Islet precursor cell (in vitro differentiated cells): ENCODE data around the gene SLC2A4RG.
"Not testable (repeated sequence)": the region's sequence is repeated elsewhere in the genome, so short reads cannot be mapped to it uniquely, and the experiment has no call there.

Experiments used
- DNase-seq: peaks from one replicate; pipeline ENCODE4 v3.0.0-alpha.2; 2018

The SLC2A4RG gene

DNA sequence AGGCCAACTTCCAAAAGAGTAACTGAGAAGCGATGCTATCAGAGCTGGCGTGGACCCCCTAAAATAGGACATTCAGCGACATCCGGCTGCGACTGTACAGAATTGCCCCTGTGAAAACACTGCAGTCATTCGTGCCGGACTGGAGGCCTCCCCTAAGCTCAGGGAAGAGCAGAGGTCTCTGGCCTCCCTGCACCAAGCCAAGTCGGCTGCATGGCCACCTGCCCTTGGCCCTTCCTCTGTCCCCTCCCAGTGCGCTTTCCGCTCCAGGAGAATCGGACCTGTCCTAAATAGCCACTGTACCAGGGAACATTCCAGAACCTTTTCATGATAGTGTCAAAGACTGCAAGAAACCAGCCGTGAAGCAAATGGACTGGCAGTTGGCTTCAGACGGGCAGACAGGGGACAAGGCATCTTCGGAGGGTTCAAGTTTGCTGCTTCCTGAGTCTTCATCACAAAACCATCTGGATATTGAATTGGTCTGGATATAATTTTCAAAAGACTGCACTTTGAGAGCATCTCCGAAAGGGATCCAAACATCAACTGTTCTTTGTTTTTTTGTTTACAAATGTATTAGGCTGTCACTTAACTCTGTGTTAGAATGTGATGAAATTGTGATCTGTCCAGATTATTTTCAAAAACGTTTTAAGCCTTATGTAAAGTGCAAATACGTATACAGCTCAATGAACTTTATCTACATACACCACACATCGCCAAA lies 16.5 kb downstream of the SLC2A4RG start:
- no peak for DNase-seq

DNA sequence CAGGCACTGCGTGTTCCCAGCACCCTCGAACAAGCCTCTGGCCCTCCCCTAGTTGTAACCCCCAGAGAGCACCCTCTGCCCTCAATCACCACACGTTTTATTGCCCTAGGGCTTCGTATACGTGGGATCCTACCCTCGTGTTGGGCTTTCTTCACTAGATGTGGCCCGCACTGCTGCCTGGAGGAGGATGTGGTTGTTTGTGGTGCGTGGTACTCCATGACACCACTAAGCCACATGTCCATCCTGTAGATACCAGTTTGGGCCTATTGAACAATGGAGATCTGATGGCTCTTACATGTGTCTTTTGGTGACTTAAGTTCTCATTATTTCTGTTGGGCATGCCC lies 17.0 kb downstream of the SLC2A4RG start:
- no peak for DNase-seq

DNA sequence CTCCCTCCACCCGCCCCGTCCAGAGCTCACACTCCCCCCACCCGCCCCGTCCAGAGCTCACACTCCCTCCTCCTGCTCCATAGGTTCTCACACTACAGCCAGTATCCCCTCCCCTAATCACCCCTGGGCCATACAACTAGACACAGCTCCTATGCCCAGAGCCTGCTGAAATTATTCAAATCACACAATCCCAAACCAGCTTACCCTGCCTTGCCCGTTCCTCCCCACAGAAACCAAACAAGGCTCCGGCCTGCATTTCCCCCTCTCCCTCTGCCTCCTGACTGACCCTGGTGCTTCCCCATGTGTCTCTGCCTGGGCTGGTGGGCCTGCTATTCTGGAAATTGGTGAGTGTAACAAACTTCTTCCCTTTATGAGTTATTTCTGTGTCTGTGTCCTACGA lies 18.6 kb downstream of the SLC2A4RG start:
- DNase-seq = no peak

DNA sequence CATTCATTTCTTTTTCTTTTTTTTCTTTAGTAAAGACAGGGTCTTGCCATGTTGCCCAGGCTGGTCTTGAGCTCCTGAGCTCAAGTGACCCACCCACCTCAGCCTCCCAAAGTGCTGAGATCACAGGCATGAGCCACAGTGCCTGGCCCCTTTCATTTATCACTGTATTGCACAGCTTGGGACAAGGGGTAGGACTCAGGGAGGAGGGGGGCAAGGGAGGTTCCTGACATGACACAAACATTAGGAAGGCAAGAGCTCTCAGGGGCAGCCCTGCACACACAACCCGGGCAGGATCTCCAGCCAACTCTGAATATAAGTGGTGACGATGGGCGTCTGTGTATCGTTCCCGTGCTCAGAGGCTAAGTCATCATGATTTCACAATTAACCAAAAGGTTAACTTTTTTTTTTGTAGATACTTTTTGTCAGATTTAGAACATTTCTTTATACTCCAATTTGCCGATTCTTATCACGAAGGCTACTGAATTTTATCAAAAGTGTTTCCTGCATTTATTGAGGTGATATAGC lies 19.9 kb downstream of the SLC2A4RG start:
- DNase-seq = no peak

DNA sequence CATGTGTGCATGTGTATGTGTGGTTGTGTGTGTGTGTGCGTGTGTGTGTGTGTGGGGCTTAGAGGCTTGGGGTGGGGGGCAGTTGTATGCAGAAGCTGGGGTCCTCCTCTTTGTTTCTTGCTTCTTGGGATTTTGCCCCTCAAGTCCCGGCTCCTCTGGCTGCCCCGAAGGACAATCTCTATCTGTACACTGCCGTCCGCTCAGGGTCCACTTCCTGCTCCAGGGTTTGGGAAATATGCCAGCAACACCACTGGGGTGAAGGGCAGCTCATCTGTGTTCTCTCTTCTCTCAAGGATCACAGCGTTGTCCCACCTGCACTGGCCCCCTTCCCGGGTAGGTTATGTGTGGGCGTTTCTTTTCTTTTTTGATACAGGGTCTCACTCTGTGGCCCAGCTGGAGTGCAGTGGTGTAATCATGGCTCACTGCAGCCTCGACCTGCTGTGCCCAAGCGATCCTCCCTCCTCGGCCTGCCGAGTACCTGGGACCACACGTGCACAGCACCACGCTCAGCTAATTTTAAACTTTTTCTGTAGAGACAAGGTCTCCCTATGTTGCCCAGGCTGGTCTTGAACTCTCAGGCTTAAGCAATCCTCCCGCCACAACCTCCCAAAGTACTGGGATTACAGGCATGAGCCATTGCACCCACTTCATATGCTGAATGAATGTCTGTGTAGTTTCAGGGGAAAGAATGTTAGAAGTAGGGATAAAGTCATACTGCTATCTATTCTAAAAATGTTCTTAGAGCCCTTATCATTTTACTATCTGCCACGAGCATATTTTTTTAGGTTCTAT lies 25.7 kb downstream of the SLC2A4RG start:
- DNase-seq = no peak

DNA sequence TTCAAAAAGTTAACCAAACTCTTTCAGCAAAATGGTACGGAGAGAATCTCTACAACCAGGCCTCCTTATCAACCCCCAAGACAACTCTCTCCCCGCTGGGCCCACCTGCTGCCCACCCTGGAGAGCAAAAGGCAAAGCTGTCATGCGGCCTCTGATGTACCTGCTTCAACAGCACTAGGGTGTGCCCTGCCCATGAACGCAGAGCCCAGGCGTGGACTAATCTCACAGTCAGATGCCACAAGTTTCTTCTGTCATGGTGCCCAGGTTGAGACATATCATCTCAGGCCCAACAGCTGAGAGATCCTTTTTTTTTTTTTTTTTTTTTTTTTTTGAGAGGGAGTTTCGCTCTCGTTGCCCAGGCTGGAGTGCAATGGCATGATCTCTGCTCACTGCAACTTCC lies 26.3 kb downstream of the SLC2A4RG start:
- no peak for DNase-seq

DNA sequence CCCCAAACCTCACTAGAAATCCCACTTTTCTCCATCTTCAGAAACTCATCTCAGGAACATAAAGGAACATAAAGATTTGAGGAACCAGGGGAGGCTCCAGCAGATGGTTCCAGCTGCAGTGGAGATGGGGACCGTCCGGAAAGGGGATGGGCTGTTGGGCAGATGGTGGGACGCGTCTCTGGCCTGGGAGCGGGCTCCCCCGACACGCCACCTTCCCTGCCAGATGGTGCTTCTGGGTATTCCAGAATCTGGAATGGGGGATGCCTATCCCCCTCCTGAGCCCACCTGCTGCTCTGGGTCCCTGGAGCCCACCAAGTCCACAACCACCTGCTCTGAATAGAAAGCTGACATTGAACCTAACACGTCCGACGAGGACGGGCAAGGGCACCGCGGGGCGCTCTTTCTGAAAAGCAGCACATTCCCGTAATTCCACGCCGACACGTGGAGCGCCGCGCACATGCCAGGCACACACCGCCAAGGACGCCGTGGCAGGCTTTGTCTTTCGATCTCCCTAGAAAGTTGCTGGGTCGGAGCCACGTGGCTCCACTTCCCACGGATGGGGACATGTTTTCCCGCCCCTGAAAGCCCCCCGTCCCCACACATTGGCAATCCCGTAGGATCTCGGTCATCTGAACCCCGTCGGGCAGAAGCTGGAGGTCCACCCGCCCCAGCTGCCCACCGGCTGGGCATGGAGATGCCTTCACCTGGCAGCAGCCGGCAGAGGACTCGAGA lies 27.3 kb downstream of the SLC2A4RG start:
- no peak for DNase-seq

DNA sequence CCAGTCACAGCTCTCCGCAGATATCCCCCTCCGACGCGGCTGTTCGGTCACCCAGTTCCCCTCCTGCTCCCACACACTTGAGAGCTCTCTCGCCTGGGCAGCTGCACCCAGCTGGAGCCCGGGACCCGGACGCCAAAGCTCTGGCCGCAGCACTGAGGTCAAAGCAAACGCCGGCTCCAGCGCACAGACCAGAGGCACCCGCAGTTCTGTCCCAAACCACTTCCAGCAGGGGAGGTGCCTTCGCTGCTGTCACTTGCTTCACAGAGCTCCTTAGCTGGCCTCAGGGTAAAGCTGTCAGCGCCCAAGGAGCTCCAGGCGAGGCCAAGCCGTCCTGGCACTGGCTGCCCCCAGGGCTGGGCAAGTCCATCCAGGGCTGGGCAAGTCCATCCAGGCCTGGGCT lies 27.9 kb downstream of the SLC2A4RG start:
- no peak for DNase-seq

DNA sequence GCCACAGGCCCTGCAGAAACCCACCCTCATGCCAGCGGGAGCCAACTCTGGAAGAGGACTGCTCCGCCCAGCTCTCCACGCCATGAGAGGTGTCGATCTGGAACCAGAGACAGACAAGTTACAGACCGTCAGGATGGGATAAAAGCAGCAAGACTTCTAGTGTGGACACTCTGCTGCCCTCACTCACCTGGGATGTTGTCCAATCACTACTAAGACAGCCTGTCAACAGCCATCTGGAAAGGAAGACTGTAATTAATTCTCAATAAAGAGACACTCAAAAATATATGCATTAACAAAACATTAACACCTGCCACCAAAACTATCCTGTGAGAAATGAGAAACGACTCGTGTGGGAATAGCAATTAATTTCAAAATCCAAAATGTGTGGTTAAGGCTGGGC lies 28.3 kb downstream of the SLC2A4RG start:
- DNase-seq = no peak

DNA sequence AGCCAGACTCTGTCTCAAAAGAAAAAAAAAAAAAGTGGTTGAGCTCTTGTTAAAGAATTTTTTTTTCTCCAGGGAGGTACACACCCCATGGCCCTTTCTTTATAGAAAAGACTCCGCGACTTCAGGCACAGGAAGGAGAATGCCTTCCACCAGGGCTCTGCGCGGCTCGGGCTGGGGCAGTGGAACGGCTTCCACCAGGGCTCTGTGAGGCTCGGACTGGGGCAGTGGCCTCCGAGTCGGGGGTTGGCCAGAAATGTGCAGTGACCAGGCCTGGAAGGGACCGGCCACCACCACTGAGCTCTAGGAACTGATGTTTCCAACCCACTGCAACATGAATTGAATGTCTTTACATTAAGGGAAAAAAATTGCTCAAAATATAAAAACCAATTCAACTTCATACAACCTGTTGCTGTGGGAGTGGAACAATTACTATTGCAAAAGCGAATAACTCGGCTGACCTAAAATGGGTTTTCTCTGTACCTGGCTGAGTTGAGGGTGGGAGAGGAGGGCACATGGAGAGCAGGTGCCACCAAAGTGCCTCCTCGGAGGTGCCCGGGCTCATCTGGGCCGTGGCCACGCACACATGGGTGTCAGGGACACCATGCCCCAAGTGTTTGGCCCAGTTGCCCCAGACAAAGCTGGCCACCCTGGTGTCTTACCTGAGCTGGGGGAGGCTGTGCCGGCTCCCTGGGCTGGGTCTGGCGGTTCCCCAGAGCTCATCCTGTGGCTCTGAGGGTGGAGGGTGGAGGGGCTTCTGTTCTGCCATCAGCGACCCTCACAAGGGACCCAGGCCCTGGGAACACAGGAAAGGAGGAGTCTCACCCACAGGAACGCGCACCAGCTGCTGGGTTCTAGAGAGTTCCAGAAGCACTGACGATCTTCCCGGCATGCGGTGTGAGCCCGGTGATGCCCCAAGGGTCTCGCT lies 29.3 kb downstream of the SLC2A4RG start:
- DNase-seq = no peak

DNA sequence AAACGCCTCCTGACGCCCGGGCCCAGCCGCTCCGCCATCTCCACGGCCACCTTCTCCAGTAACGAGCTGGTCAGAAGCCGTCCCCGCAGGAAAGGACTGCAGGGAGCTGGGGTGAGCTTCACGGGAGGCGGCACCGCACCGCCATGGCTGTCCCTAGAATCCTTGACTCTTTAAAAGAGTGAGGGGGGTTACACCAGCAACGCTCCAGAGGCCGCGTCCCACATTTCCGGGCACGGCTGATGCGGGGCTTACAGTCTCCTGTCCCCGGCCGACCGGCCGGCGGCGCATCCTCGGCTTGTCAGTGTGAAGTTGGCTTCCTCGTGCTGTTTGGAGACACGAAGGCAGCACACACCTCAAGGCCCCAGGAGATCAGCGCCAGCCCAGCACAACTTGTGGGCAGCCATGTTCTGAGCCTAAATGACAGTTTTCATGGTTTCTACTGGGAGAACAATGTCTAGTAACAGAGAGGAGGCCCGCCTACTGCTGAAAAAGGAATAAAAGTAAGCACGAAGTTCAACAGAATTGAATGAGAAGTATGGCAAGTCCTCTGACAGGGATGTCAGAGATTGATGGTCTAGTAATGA lies 30.4 kb downstream of the SLC2A4RG start:
- DNase-seq = no peak

DNA sequence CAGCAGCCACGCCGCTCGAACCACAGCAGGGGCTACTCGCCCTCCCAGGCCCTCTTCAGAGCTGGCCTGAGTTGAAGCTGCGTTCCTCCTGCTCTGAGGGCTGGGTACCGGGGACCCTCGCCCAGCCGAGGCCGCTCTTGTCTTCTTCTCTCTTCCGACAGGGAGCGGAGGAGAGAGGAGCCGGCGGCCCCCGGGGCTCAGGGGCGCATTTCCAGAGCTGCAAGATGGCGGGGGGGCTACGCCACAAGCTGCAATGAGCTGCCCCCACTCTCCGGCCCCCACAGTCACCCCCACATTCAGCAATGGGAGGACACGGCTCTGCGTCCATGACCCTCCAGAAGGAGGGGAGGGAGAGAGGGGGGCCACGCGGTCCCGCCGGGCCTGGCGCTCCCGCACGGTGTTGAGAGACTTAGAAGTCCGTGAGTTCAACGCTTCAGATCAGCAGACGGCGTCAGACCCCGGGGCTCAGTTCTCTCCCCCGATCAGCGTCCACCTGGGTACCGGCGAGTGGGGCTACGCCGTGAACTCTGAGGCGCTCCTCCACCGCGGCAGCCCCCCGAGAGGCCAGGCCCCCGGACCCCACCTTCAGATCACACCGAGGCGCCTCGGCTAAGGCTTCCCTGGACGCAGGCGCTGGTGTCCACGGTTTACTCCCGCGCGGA lies 31.6 kb downstream of the SLC2A4RG start:
- no peak for DNase-seq

DNA sequence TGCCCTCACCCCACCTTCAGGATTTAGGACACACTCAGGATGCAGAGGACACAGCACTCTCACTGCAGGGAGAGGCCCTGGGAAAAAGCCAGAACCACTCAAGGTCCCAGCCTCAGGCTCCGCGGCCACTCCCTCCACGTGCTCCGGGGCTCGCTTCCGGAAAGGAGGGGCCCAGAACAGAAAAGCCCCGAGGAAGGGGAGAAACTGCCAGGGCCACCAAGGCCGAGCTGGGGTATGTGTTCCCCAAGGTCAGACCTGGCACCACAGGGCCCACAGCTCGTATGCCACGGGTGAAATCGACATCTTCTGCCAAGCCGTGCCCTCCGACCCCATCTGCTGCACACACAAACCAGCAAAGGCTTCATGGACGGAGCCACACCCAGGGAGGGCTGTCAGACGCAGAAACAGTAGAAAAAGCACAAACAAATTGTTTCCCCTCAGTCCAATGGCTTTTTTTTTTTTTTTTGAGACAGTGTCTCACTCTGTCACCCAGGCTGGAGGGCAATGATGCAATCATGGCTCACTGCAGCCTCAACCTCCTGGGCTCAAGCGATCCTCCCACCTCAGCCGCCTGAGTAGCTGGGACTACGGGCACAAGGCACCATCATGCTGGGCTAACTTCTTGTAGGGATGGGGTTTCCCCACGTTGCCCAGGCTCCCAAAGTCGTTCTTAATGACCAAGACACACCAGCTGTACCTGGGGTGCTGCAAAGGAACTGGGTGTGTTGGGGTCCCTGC lies 33.4 kb downstream of the SLC2A4RG start:
- DNase-seq = peak; percentile 50

DNA sequence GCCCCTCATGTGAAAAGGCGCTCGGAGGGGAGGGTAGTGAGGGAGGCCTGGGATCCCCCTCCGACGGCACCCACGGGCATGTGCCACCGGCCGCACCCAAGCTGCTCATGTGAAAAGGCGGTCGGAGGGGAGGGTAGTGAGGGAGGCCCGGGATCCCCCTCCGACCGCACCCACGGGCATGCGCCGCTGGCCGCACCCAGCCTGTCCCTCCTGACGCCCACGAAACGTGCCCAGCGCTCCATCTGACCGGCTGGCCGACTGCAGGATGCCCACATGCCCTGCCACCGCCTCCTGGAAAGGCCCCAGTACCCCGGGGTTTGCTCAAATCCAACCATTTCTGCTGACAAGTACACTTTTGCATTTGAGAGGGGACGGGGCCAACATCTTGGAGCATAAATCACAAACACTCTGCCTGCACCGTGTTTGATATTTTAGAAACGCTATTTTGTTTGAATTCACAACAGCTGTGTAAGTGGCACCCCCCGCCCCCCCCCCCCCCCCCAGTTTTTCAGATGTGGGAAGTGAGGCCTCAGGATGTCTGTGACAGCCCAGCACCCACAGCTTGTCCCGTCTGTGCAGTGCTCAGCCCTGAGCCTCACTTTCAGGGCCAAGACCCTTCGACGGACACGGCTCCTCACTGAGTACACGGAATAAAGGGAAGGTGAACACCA lies 34.1 kb downstream of the SLC2A4RG start:
- DNase-seq = no peak

DNA sequence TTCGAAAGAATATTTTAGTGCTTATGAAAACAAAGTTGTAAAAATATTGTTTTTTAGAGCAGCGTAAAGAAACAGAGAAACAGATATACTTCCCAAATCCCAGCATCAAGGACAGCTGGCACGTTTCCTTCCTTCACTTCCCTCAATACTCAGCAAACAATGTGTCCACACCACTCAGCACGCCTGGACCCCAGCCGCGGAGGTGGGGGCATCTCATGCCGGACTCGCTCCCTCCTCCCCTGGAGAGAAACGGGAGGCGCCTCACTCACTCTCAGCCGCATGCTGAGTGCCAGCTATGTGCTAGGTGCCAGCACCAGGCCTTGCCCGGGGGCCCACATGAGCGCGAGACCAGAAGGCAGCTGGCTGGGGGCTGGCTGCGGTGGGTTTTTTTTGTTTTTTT lies 34.7 kb downstream of the SLC2A4RG start:
- DNase-seq = no peak

DNA sequence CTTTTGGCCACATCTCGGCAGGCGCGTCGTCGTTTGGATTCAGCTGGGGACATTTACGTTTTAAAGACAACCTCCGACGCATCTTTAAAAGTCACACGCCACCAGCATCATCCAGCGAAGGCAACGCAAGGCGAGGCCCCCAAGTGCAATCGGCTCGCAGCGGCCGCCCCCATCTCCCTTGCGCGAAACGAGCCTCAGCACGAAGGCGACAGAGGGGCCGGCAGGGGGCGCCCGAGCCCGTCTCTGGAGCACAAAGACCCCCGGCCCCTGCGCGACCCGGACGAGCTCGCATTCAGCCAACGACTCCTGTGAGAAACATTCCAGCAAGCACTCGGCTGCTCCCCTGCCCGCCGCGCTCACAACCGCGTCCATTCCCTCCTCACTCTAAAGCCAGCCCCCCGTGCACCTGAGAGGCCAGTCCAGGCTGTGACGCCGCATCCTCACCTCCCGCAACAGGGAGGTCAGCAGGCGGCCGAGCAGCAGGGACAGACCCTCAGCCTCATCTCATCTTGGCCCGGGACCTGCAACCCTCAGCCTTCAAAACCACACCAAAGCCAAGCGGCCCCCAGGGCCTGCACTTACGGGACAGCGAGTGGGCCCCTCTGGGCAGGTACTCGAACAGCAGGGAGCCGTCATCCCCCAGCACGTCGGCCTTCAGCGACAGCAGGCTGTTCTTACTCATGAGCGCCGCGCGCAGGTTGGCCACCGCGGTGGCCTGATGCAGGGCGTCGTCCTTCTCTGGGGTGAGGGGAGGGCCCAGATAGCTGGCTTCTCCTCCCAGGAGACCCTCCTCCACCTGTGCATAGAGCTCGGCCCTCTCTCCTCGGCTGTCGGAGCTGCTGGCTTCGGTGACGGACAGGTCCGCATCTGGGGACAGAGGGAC lies 35.8 kb downstream of the SLC2A4RG start:
- DNase-seq = peak; percentile 92

DNA sequence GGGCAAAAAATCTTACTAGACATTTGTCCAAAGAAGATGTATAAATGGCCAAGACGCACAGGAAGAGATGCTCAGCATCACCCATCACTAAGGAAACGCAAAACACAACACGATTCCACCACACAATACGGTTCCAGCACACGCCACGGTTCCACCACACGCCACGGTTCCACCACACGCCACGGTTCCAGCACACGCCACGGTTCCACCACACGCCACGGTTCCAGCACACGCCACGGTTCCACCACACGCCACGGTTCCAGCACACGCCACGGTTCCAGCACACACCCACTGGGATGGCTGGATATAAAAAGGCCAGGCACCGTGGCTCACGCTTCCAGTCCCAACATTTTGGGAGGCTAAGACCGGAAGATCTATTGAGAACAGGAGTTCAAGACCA lies 37.3 kb downstream of the SLC2A4RG start:
- not testable (repeated sequence) for DNase-seq

DNA sequence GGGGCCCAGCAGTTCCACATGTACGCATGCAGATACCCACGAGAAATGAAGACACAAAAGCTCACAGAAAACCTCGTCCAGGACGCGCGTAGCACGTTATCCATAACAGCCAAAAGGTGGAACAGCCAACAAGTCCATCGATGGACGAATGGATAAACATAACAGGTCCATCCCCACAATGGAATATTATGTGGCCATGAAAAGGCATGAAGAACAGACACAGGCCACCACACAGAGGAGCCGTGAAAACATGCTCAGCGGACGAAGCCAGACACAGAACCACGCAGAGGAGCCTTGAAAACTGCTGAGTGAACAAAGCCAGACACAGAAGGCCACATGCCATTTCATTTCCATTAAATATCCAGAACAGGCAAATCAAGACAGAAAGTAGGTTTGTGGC lies 38.0 kb downstream of the SLC2A4RG start:
- DNase-seq = no peak

DNA sequence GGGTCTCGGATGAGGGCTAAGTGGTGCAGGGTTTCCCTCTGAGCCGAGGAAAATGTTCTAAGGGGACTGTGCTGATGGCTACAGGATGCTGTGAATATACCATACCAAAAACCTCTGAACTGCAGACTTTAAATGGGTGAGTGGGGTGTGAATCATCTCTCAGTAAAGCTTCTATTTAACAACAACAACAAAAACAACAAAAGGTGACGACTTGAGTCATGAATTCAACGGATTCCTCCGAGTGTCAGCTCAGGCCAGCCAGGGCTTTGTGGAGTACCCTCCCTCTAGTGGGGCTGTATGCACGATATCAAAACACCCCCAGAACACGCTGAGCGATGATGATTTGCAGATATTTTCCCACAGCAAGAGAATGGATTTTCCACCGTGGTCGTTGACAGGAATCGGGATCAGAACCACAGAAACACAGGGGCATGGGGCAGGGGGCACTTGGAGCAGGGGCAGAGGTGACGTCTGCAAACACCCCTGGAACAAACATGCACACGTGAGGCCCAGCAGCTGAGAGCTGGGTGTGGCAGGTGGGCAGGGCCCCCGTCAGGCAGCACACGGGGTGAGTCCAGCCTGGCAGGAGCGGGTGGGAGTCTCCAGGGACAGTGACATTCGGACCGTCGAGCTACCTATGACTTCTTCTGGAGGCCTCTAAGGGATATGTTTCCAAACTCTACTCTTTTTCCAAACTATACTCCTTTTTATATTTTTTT lies 38.6 kb downstream of the SLC2A4RG start:
- DNase-seq = no peak
